Stimulated activated CD4-positive, alpha-beta T cell treated with anti-CD3 and anti-CD28 coated beads, Interleukin-1b, Interleukin-23, amount 100 ng/mL, for 4 hours (primary cell): ENCODE data around the gene RNF141.

Experiments used
- DNase-seq, 2 donors: peaks; one replicate each; pipeline ENCODE4 v3.0.0-alpha.2; 2020; ENCODE audit warnings: low read depth in 2 of 2

RNF141 gene

GRCh38 chr11:10498426-10499250 lies 42.3 kb downstream of the RNF141 start:
- DNase-seq, result no peak

- no peak for DNase-seq
Measured at GRCh38 chr11:10498022-10498400, 43.0 kb downstream of the RNF141 start.

GRCh38 chr11:10497371-10498021 lies 43.5 kb downstream of the RNF141 start:
- DNase-seq, result no peak

GRCh38 chr11:10496296-10496936 lies 44.6 kb downstream of the RNF141 start:
- DNase-seq, result no peak

- DNase-seq, result no peak
Measured at GRCh38 chr11:10495464-10495786, 45.6 kb downstream of the RNF141 start.

GRCh38 chr11:10494636-10495463 lies 46.1 kb downstream of the RNF141 start:
- DNase-seq, result no peak

GRCh38 chr11:10493041-10493663 lies 47.8 kb downstream of the RNF141 start:
- DNase-seq, result no peak

GRCh38 chr11:10492084-10492483 lies 48.9 kb downstream of the RNF141 start:
- no peak for DNase-seq

- DNase-seq, result no peak
Measured at GRCh38 chr11:10490398-10491241, 50.4 kb downstream of the RNF141 start.

GRCh38 chr11:10490032-10490397 lies 51.0 kb downstream of the RNF141 start:
- no peak for DNase-seq

- DNase-seq, result no peak
Measured at GRCh38 chr11:10488934-10489691, 51.9 kb downstream of the RNF141 start.

- DNase-seq, result no peak
Measured at GRCh38 chr11:10488121-10488933, 52.7 kb downstream of the RNF141 start.

GRCh38 chr11:10487002-10487647 lies 53.9 kb downstream of the RNF141 start:
- DNase-seq, result no peak

GRCh38 chr11:10486161-10486840 lies 54.7 kb downstream of the RNF141 start:
- no peak for DNase-seq

GRCh38 chr11:10485646-10486045 lies 55.3 kb downstream of the RNF141 start:
- no peak for DNase-seq

- no peak for DNase-seq
Measured at GRCh38 chr11:10484461-10485180, 56.4 kb downstream of the RNF141 start.

GRCh38 chr11:10483584-10483983 lies 57.4 kb downstream of the RNF141 start:
- DNase-seq, result no peak
